Stimulated activated CD8-positive, alpha-beta memory T cell treated with anti-CD3 and anti-CD28 coated beads, Interleukin-4, amount 100 ng/mL, for 1 hour (primary cell): ENCODE measurements around the gene IGSF9B.

Experiments
- DNase-seq, 2 donors: peaks; one replicate each; pipeline ENCODE4 v3.0.0-alpha.2; 2020; ENCODE audit warnings: low read depth in 2 of 2, low spot score in 1 of 2

IGSF9B gene

GRCh38 chr11:133955081-133955891, 1.5 kb downstream of the IGSF9B start:
- DNase-seq: no peak

GRCh38 chr11:133953999-133954398, 2.8 kb downstream of the IGSF9B start:
- DNase-seq: no peak

GRCh38 chr11:133953547-133953946, 3.2 kb downstream of the IGSF9B start:
- no peak for DNase-seq

- no peak for DNase-seq
These were observed 4.3 kb downstream of the IGSF9B start for GRCh38 chr11:133952199-133953190.

- DNase-seq: no peak
These were observed 5.2 kb downstream of the IGSF9B start for GRCh38 chr11:133951327-133952198.

- no peak for DNase-seq
These were observed 5.9 kb downstream of the IGSF9B start for GRCh38 chr11:133950874-133951326.

GRCh38 chr11:133950421-133950820, 6.3 kb downstream of the IGSF9B start:
- no peak for DNase-seq

- DNase-seq: no peak
These were observed 7.6 kb downstream of the IGSF9B start for GRCh38 chr11:133949129-133949528.

GRCh38 chr11:133948711-133949110, 8.1 kb downstream of the IGSF9B start:
- no peak for DNase-seq

GRCh38 chr11:133947321-133947756, 9.4 kb downstream of the IGSF9B start:
- DNase-seq: peak in 1 of 2 donors; percentile 38

GRCh38 chr11:133946541-133947318, 10.0 kb downstream of the IGSF9B start:
- no peak for DNase-seq

GRCh38 chr11:133946051-133946450, 10.7 kb downstream of the IGSF9B start:
- no peak for DNase-seq

GRCh38 chr11:133945087-133945974, 11.4 kb downstream of the IGSF9B start:
- DNase-seq: peak in 1 of 2 donors; percentile 62

GRCh38 chr11:133943950-133944698, 12.6 kb downstream of the IGSF9B start:
- DNase-seq: no peak

- DNase-seq: no peak
These were observed 14.2 kb downstream of the IGSF9B start for GRCh38 chr11:133942577-133942976.

- DNase-seq: no peak
These were observed 15.2 kb downstream of the IGSF9B start for GRCh38 chr11:133941546-133941945.

GRCh38 chr11:133940034-133940433, 16.7 kb downstream of the IGSF9B start:
- no peak for DNase-seq

GRCh38 chr11:133939558-133939957, 17.2 kb downstream of the IGSF9B start:
- DNase-seq: no peak
